ENCODE results near the gene CDC42.
A peak's percentile ranks its signal among the peaks of the same experiment; 100 is the strongest.

The CDC42 gene

GRCh38 chr1:22043198-22043769 lies 9.2 kb upstream of the CDC42 start:
- TF ChIP-seq, protein P1, sequence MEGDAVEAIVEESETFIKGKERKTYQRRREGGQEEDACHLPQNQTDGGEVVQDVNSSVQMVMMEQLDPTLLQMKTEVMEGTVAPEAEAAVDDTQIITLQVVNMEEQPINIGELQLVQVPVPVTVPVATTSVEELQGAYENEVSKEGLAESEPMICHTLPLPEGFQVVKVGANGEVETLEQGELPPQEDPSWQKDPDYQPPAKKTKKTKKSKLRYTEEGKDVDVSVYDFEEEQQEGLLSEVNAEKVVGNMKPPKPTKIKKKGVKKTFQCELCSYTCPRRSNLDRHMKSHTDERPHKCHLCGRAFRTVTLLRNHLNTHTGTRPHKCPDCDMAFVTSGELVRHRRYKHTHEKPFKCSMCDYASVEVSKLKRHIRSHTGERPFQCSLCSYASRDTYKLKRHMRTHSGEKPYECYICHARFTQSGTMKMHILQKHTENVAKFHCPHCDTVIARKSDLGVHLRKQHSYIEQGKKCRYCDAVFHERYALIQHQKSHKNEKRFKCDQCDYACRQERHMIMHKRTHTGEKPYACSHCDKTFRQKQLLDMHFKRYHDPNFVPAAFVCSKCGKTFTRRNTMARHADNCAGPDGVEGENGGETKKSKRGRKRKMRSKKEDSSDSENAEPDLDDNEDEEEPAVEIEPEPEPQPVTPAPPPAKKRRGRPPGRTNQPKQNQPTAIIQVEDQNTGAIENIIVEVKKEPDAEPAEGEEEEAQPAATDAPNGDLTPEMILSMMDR (IDR thresholded peaks at IDR 0.05; ENCODE audit: low read depth, low read length, missing control alignments), result no peak
- no peak overlapping the region for H3K4me3 ChIP-seq (ENCODE audit: low read depth, low read length)
- no peak for DNase-seq (ENCODE audit: low read depth)

DNA sequence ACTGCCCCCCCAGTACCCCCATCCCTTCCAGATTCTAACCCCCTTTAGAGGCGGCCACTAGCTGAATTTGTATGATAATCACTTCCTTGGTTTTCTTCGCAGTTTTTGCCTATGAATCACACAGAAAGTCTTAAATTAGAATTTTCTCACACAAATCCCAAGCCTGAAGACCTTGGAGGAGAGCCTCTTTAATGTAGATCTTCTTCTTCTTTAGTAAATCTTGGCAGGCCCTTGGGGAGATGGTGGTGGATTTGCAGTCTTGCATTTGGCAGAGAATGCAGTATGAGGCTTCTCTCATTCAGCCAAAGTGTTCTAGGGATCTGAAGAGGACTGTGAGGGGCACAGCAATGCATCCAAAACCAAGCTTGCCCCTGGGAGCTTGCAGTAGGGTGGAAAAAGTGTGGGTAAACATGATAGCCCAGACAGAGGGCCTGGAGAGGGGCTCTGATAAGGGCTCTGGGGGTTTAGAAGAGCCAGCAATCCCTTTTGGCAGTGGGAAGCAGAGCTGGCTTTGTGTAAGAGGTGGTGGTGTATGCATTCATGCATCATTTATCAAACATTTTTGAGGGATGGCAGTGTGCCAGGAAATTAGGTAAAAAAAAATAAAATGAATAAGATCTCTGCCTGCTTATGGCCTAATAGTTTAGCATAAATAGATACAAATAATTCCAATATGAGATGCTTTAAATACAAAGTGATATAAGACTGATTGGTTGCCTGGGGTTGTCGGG lies 7.7 kb upstream of the CDC42 start:
- TF ChIP-seq, protein P1 (IDR thresholded peaks at IDR 0.05; ENCODE audit: low read depth, low read length, missing control alignments), result no peak
- no peak for DNase-seq (ENCODE audit: low read depth)
- H3K4me3 ChIP-seq (ENCODE audit: low read depth, low read length), result no peak overlapping the region

DNA sequence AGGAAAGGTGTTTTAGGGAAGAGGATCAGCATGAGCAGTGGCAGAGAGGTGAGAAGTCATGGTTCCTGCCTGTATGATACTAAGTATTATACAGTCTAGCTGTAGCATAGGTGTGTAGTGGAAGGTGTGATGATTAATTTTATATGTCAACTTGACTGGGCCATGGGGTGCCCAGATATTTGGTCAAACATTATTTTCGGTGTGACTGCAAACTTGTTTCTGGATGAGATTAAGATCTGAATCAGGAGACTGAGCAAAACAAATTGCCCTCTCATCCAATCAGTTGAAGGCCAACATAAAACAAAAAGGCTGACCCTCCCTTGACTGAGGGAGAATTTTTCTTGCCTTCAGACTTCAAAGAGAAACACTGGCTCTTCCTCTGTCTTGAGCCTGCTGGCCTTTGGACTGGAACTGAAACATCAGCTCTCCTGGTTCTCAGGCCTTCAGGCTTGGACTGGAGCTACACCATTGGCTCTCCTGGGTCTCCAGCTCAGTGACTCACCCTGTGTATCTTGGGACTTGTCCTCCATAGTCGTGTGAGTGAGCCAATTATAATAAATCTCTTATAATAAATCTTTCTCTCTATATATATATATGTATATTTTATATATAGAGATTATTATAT lies 6.8 kb upstream of the CDC42 start:
- DNase-seq (ENCODE audit: low read depth), result no peak
- H3K4me3 ChIP-seq (ENCODE audit: low read depth, low read length), result no peak overlapping the region
- TF ChIP-seq, protein P1 (IDR thresholded peaks at IDR 0.05; ENCODE audit: low read depth, low read length, missing control alignments), result no peak

GRCh38 chr1:22048351-22049192 lies 3.9 kb upstream of the CDC42 start:
- no peak overlapping the region for H3K4me3 ChIP-seq (ENCODE audit: low read depth, low read length)
- DNase-seq (ENCODE audit: low read depth), result peak; percentile 47
- TF ChIP-seq, protein P1 (IDR thresholded peaks at IDR 0.05; ENCODE audit: low read depth, low read length, missing control alignments), result no peak

- TF ChIP-seq, protein P1 (IDR thresholded peaks at IDR 0.05; ENCODE audit: low read depth, low read length, missing control alignments), result no peak
- DNase-seq (ENCODE audit: low read depth), result no peak
- no peak overlapping the region for H3K4me3 ChIP-seq (ENCODE audit: low read depth, low read length)
These were observed 2.2 kb upstream of the CDC42 start for GRCh38 chr1:22050330-22050729.

DNA sequence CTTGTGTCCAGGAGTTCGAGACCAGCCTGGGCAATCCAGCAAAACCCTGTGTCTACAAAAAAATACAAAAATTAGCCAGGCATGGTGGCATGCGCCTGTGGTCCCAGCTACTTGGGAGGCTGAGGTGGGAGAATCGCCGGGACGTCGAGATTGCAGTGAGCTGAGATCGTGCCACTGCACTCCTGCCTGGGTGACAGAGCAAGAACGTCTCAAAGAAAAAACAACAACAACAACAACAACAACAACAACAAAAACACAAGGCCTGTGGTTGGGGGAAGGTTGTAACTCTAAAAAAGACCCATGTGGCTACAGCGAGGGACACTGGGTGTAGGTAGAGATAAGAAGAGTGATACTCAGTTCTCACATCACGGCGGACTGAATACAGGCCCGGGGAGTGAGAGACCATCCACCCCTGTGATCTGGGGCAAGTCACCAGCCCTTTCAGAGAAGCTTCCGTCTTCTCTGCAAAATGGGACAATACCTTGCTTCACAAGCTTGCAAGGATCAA lies 848 bp upstream of the CDC42 start:
- TF ChIP-seq, protein P1 (IDR thresholded peaks at IDR 0.05; ENCODE audit: low read depth, low read length, missing control alignments), result no peak
- no peak overlapping the region for H3K4me3 ChIP-seq (ENCODE audit: low read depth, low read length)

More for the DNA sequence above, 848 bp upstream of the CDC42 start:
- DNase-seq (ENCODE audit: low read depth), result no peak
